Transverse colon (tissue), 4 donors: ENCODE data around the gene SCARF1.

Source experiments
- CTCF ChIP-seq, 5 experiments: fragments of 200-600 bp in 3 of 5; fragments of 450-650 bp in 2 of 5; sonication (generic) in 3 of 5; IDR thresholded peaks; 1 replicate in 2 of 5; 2 replicates in 3 of 5; pipeline ENCODE4 v1.5.1; 2016 to 2017; ENCODE audit warnings: antibody characterized with exemption in 5 of 5, inconsistent platforms in 3 of 5, mild to moderate bottlenecking in 2 of 5, moderate library complexity in 1 of 5
- EP300 ChIP-seq: sonication (generic); formaldehyde crosslinking; IDR thresholded peaks from one replicate; pipeline ENCODE4 v1.6.1; 2017; ENCODE audit warnings: antibody characterized with exemption, low read depth
- POLR2A ChIP-seq: fragments of 450-650 bp; IDR thresholded peaks from one replicate; pipeline ENCODE4 v1.6.1; 2016; ENCODE audit warnings: antibody characterized with exemption, mild to moderate bottlenecking, moderate library complexity
- POLR2AphosphoS5 ChIP-seq, 3 donors: sonication (generic); formaldehyde crosslinking; IDR thresholded peaks; one replicate each; pipeline ENCODE4 v1.6.1; 2016; ENCODE audit warnings: antibody characterized with exemption in 3 of 3

GRCh38 chr17:1621273-1621954, 24.1 kb downstream of the SCARF1 start:
- TF ChIP-seq POLR2A (no peak), CTCF (IDR thresholded peaks at IDR 0.05) (no peak), POLR2AphosphoS5 (IDR thresholded peaks at IDR 0.05) (no peak), EP300 (no peak)
